ENCODE measurements around the gene MED29. TPM values are rescaled to one million over a fixed set of nuclear protein-coding genes. Genes with fewer than 3 reads are reported as not detected.

Gene MED29
- total and polyA plus RNA-seq, 10 of the 15 experiments (the other 5 are each of a cell fraction or from before 2014, with no cell fraction given): 3.2 to 36.6 (median 22.8) TPM

DNA sequence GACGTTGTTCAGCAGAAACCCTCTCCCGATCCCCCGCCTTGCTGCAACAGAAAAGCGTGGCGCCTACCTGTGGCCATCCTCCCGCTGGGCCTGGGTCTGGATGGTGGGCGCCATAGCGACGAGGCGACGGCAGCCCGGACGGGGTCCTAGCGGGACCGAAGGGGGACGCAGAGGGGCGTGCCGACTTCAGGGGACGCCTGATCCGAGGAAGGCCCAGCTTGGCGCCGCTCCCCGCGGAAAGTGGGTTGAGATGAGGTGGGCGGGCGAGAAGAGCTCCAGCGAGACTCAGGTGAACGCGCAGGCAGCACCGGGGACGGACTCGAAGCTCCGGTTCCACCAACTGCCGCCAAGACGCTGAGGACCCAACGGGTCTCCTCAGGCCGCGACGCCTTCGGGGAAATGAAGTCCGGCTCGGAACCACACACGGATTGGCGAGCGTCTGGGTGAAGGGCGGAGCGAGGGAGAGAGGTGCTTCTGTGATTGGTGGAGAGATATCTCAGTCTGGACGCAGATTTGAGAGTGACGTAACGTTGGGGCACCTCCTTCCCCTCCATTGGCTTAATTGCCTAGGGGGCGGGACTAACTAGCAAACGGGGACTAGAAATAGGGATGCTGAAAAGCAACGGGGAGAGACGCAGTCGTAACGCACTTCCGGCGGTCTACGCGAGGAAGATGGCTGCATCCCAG is at the start of gene MED29, which contains the start of gene PAF1 (continued):
- TF ChIP-seq ZNF687 (IDR thresholded peaks at IDR 0.05) (0 out of 2 replicates have a peak, but pooled peaks have one; percentile 44), RAD51 (IDR thresholded peaks at IDR 0.05) (no peak), ZBTB4 (CRISPR knock-in tag; IDR thresholded peaks at IDR 0.05) (no peak), TAF1 (IDR thresholded peaks at IDR 0.05; ENCODE audit: borderline replicate concordance, low read depth, low read length) (peak; percentile 97), POLR2A (IDR thresholded peaks at IDR 0.05; ENCODE audit: low read depth, low read length) (peak; percentile 94), NFIC (IDR thresholded peaks at IDR 0.05; ENCODE audit: low read depth, low read length) (no peak), MTA2 (IDR thresholded peaks at IDR 0.05; ENCODE audit: low read depth) (no peak), SREBF2 (IDR thresholded peaks at IDR 0.05; ENCODE audit: low read length) (no peak), PAX8 (IDR thresholded peaks at IDR 0.05) (no peak), NFYB (IDR thresholded peaks at IDR 0.05; ENCODE audit: insufficient read depth, low read depth, low read length) (peak; percentile 89), PRDM15 (CRISPR knock-in tag; IDR thresholded peaks at IDR 0.05) (no peak), BCL11A (IDR thresholded peaks at IDR 0.05; ENCODE audit: low read depth, low read length) (no peak), ESRRA (IDR thresholded peaks at IDR 0.05; ENCODE audit: low read length) (0 out of 2 replicates have a peak, but pooled peaks have one; percentile 30), ATF7 (IDR thresholded peaks at IDR 0.05; ENCODE audit: low read depth) (peak; percentile 99), KLF5 (IDR thresholded peaks at IDR 0.05; ENCODE audit: partially characterized antibody) (peak; percentile 85), IRF5 (IDR thresholded peaks at IDR 0.05; ENCODE audit: borderline replicate concordance) (peak; percentile 95)
- TF ChIP-seq, protein P1, sequence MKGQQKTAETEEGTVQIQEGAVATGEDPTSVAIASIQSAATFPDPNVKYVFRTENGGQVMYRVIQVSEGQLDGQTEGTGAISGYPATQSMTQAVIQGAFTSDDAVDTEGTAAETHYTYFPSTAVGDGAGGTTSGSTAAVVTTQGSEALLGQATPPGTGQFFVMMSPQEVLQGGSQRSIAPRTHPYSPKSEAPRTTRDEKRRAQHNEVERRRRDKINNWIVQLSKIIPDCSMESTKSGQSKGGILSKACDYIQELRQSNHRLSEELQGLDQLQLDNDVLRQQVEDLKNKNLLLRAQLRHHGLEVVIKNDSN (IDR thresholded peaks at IDR 0.05; ENCODE audit: borderline replicate concordance, extremely low read length, insufficient read depth, low read depth, low read length): no peak

All from GM12878 (cell line).